NCI-H526 treated with DMSO at 0.1 percent for 48 hours (cell line): Measurements from ENCODE around the gene OSMR.

ENCODE experiments used
- DNase-seq: peaks from one replicate; lab custom pipeline; 2025; lab: John Stamatoyannopoulos, UW

Gene OSMR

GRCh38 chr5:38845526-38846378 lies at the start of gene OSMR:
TSS of gene OSMR (plus strand) at chr5:38846012. CDS start at chr5:38869045, 23,033 bp downstream.
- no peak for DNase-seq

GRCh38 chr5:38796742-38797108 lies 49.1 kb upstream of the OSMR start:
- DNase-seq = no peak

- no peak for DNase-seq
These were observed 48.0 kb upstream of the OSMR start for GRCh38 chr5:38797838-38798237.

DNA sequence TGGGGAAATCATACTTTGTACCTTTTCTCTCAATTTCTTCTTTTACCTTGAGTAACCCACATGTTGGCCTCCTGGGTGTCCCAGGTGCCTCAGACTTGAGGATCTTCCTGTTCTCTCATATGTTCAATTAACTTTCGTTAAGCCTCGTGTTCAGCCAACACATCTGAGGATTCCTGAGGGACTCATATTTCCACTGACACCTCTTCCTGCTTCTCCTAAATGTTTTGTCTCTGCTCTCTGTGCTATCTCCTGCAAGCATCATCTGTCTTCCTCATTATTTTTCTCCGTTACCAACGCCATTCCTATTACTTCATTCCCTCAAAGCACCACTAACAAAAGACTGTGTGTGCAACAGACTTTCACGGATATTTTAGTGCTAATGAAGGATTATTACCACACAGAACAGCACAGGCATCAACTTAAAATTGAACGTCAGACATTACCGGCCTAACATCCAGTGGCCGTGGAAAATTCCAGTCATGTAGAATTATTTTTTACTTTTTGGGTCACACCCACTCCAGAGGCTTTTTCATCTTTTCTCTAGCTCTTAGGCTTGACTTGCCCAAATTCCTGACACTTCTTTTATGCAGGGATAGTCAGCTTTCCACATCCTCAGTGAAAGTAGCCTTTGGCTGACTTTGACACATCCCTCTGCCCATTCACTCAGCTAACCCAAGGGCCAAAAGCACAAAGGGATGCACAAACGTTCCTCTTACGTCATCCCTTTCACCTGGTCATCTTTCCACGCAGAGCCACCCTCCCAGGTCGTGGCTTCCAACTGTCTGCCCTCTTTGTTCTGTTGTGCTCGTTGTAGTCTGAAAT lies 46.0 kb upstream of the OSMR start:
- no peak for DNase-seq

GRCh38 chr5:38800515-38800914 lies 45.3 kb upstream of the OSMR start:
- no peak for DNase-seq

- DNase-seq = no peak
These were observed 43.7 kb upstream of the OSMR start for GRCh38 chr5:38802125-38802524.

GRCh38 chr5:38803246-38803645 lies 42.6 kb upstream of the OSMR start:
- DNase-seq = no peak

DNA sequence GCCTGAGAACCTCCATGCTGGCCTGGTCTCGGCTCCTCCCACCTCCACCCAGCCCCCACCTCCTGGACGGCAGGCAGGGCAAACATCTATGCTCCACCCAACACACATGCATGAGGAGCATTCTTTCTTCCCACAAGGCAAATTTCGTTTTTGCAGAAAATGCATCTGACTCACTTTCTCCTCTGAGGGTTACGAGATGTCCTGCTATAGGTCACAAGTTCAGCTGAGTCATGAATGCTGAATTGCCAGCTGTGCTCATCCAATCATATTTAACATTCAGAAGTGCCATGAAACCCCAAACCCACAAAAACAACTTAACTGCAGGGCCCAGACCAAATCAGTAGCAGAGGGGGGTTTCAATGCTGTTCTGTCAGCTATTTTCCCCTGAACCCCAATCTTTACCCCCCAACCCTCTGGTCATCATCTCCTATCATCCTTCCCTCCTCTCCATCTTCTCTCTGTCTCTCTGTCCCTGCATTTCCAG lies 39.0 kb upstream of the OSMR start:
- no peak for DNase-seq

GRCh38 chr5:38807570-38808483 lies 38.0 kb upstream of the OSMR start:
- no peak for DNase-seq

- no peak for DNase-seq
These were observed 37.0 kb upstream of the OSMR start for GRCh38 chr5:38808666-38809343.

DNA sequence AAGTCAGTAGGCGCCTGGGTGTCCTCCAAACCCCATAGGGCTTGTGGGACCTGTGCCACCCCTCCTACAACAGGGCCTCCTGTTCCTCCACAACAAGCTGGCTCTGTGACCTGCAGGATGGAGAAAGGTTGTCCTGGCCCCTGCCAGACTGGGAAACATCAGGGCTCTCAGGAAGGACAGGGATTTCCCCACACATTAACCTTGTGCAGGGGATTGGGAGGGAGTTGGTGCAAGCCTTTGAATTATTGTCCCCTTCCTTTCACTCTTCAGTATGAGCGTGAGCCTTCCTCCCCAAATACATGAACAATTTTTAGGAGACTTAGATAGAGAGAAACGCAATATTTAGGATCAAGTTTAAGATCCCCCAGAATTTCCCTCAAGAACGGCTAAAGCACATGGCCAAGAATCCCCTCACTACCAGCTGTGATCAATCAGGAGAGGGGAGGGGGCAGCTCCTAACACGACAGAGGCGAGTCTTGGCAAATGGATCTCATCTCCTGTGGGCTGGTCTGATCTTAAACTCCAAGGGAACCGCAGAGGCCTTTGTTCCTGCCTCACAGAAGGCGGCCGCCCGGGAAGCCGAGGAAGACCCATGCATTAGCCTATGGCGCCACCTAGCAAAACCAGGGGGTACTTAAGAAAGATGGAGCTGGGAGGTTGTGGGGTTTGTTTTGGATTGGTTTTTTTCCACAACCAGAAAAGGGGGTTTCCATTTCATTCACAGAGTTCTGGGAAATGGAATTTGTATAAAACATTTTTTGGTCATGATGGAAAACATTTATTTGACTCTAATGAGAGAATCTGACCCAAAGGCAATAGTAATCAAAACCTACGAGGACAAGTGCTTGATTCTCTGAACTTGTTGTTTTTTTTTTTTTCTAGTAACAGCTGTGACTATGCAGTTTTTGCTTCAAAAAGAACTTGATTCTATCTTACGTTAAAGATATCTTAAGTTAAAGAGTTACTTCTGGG lies 36.1 kb upstream of the OSMR start:
- DNase-seq = peak; percentile 71

DNA sequence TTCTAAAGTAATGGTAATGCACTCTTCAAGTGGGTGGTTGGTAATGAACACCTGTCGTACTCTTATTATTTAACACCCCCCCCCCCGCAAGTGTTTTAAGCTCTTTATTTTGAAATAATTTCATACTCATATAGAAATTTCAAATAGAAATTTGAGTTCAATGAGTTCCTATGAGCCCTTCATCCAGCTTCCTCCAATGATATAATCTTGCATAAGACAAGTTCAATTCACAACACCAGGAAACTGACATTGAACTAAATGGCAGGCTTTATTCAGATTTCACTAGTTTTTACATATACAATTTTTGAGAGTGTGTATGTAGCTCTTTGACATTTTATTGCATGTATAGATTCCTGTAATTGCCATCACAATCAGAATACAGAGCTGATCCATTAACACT lies 30.9 kb upstream of the OSMR start:
- DNase-seq = no peak

DNA sequence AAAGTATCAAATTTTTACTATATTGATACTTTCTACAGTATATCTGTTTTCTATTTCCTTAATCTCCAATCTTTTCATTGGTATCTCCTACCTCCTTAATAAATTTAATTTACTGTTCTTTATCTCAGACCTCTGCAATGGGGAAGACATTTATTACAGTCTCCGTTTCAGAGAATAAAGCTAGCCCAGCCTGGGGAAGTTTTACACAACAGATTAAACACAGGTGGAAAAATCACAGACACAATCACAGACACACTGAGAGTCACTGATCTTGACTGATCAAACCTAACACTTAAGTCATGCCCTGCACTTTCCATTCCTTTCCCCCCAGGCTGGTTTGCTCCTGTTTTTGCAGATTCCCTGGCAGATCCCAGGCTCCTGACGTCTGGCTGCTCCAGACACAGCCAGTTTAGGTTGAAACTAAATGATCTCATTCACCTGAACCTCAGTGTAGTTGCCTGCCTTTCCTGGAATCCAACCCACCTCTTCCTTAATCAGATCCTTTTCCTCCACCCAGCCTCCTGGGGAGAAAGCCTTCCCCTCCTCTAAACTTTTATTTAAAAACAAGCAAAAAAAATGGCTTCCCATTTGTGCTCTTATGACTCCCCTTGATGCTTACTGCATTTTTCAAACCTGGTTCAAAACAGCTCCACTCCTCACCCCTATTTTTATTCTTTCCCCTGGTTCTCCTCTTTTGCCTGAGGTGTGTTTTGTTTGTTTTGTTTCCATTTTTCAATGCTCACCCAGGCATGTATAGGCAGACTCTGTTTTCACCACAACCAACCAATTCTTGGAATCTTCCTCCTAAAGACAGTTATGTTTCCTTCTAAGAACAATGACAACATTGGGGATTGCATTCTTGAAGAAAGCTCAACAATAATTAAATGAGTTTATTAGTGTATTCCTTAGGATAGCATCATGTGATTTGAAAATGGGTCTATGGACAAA lies 29.5 kb upstream of the OSMR start:
- DNase-seq = no peak

GRCh38 chr5:38821679-38822078 lies 24.1 kb upstream of the OSMR start:
- no peak for DNase-seq

DNA sequence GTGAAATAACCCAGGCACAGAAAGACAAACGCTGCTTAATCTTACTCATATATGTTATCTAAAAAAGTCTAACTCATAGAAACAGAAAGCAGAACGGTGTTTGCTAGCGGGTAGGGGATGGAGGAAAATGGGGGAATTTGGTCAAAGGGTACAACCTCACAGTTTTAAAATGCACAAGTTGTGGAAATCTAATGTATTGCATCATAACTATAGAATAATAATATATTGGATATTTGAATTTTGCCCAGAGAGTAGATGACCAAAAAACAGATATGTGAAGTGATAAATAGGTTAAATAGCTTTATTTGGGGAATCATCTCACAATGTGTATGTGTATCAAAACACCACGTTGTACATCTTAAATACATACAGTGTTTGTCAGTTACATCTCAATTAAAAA lies 22.3 kb upstream of the OSMR start:
- DNase-seq = no peak

GRCh38 chr5:38824821-38825220 lies 21.0 kb upstream of the OSMR start:
- no peak for DNase-seq

GRCh38 chr5:38825494-38825893 lies 20.3 kb upstream of the OSMR start:
- no peak for DNase-seq

- no peak for DNase-seq
These were observed 18.3 kb upstream of the OSMR start for GRCh38 chr5:38827525-38827924.

DNA sequence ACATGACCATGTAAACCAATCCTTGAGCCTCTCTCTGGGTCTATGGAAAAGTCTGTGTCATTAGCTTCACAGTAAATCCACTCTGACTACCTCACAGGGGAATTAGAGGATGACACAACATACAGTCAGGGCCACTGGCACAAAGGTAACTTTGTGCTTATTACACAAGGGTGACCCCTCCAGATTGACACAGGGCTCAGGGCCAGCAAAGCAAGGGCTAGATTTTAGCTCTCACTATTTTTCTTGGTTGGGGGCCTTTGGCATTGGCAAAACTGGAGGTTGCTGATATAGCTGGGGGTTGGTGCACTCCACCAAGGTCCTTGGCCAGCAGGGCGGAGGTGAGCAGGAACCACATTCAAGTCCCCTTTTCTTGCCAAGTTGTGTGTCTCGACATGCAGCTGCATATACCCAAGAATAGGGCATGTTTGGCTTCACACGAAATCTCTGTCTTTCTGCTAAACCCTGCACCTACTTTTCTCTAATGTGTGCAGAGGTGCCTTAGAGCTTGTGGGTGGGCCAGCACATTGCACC lies 15.2 kb upstream of the OSMR start:
- no peak for DNase-seq
